ENCODE data around the gene ZNF598. TPM values are rescaled to one million over a fixed set of nuclear protein-coding genes. Genes with fewer than 3 reads are reported as not detected.

The ZNF598 gene
- total RNA-seq, 1 experiment from 2014 or later = 70.9 TPM

DNA sequence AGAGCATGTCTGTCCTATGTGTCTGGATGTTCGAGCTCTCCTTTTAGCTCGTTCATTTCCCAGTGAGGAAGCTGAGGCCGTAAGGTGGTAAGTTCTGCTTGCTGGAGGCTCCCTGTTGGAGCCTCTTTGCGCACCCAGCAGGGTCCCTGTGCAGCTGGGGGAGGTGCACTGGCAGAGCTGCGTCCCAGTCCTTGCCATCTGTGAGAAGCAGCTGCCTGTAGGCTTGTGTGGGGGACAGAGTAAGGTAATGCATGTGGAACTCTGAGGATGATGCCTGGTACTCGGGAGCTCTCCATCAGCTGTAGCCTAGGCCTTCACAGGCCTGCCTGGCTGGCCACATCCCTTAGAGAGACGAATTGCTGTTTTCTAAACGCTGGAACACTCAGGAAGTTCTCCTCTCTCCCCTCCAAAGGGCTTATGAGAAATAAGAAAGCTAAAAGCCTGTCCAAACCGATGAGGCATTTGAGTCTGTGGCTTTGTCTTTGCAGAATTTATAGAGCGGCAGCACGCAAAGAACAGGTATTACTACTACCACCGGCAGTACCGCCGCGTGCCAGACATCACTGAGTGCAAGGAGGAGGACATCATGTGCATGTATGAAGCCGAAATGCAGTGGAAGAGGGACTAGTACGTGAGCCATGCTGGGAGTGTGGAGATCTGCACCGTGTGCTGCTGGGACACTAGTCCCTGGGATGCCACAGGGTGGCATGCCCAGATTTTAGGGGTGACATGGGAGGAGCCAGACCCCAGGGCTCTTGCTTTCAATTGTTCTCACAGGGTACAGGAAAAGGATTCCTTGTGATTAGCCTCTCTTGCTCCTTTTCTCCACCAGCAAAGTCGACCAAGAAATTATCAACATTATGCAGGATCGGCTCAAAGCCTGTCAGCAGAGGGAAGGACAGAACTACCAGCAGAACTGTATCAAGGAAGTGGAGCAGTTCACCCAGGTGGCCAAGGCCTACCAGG, 48.7 kb downstream of the ZNF598 start:
- Histone ChIP-seq H2BK5ac (ENCODE audit: insufficient read length, low read length) (no peak overlapping the region), H2BK12ac (ENCODE audit: insufficient read length, low read depth, low read length) (no peak overlapping the region), H2AK5ac (ENCODE audit: insufficient read length, low read length) (no peak overlapping the region), H4K8ac (replicated peaks; ENCODE audit: insufficient read length, low read depth, low read length) (peak overlapping the region; percentile 29), H2BK120ac (ENCODE audit: low read depth, low read length, poor library complexity, severe bottlenecking) (no peak overlapping the region), H2AFZ (ENCODE audit: low read length) (no peak overlapping the region), H4K5ac (ENCODE audit: insufficient read length, low read depth, low read length) (no peak overlapping the region), H3K23ac (ENCODE audit: insufficient read length, low read depth, low read length) (no peak overlapping the region), H4K20me1 (ENCODE audit: control insufficient read depth, insufficient read depth, insufficient read length) (no peaks in the 10 kb centered on the region), H3K23me2 (ENCODE audit: insufficient read length, low read depth, low read length, poor library complexity, severe bottlenecking) (peaks cover 23% of the 10 kb centered on the region), H3K9me3 (ENCODE audit: control insufficient read depth, low read depth, low read length) (no peaks in the 10 kb centered on the region), H2BK20ac (ENCODE audit: low read depth, low read length, poor library complexity, severe bottlenecking) (no peak overlapping the region), H2BK15ac (ENCODE audit: low read depth, low read length) (no peak overlapping the region), H3K79me1 (ENCODE audit: insufficient read depth, low read depth, low read length, poor library complexity, severe bottlenecking) (no peaks in the 10 kb centered on the region), H3K79me2 (ENCODE audit: insufficient read depth, low read length) (peaks cover 18% of the 10 kb centered on the region), H3K4me1 (ENCODE audit: insufficient read depth, low read length) (no peaks in the 10 kb centered on the region), H3K4ac (ENCODE audit: low read depth, low read length) (no peak overlapping the region), H4K91ac (ENCODE audit: insufficient read length, low read depth, low read length) (no peak overlapping the region), H3K18ac (ENCODE audit: insufficient read length, low read depth, low read length) (no peak overlapping the region), H3K56ac (ENCODE audit: insufficient read length, low read depth, low read length) (no peak overlapping the region), H3K9ac (ENCODE audit: extremely low read depth, insufficient read length, low read length) (peak overlapping the region; percentile 44), H3T11ph (ENCODE audit: low read length) (no peak overlapping the region), H3K27ac (ENCODE audit: insufficient read length, low read depth, low read length) (peak overlapping the region; percentile 32), H3K4me2 (ENCODE audit: insufficient read depth, insufficient read length, low read length) (peak overlapping the region; percentile 79), H3K14ac (ENCODE audit: insufficient read depth, low read length) (no peak overlapping the region; the same call in 1 of the 2 replicates), H3K27me3 (ENCODE audit: insufficient read depth, low read length) (no peaks in the 10 kb centered on the region)
- no peak for TF ChIP-seq CTCF (conservative IDR thresholded peaks at IDR 0.05)
- Mint-ChIP-seq H3K36me3 (ENCODE audit: insufficient read depth in 1 of 3, low read depth in 3 of 3) (peaks cover 27 to 39% (median 33%) of the 10 kb centered on the region in 3 experiments), H3K4me3 (peak overlapping the region; percentile 91 to 96), H3K27ac (peak overlapping the region; percentile 94 to 97 (median 96)), H3K4me1 (peaks cover 29 to 47% of the 10 kb centered on the region in 2 experiments), H3K9me3 (peaks cover 0 to 3% of the 10 kb centered on the region in 2 experiments; a peak in 1 of 5 replicates), H3K27me3 (ENCODE audit: low read depth) (peaks cover 20% of the 10 kb centered on the region)
- WGBS (ENCODE audit: extremely low coverage, insufficient read length, low lambda C conversion rate) = no CpG with 5 or more reads among the region's 20 CpGs
- DNase-seq = peak; percentile 66
